HepG2 (cell line): ENCODE measurements around the gene UBE3D. TPM values are rescaled to one million over a fixed set of nuclear protein-coding genes. Genes with fewer than 3 reads are reported as not detected.

Experiments
- CEBPG ChIP-seq: IDR thresholded peaks from 2 replicates; pipeline ENCODE4 v1.6.1; 2016
- ELK4 ChIP-seq: sonication (generic); formaldehyde crosslinking; IDR thresholded peaks from 2 replicates; pipeline ENCODE4 v1.9.0; 2021; ENCODE audit warnings: missing genetic modification reagents, borderline replicate concordance
- HES4 ChIP-seq: sonication (generic); formaldehyde crosslinking; IDR thresholded peaks from 2 replicates; pipeline ENCODE4 v1.9.0; 2021; ENCODE audit warnings: mild to moderate bottlenecking, missing genetic modification reagents, borderline replicate concordance
- HNRNPH1 ChIP-seq: fragments of 200-400 bp; formaldehyde crosslinking; optimal IDR thresholded peaks from 2 replicates; pipeline ENCODE3; 2017; ENCODE audit warnings: mild to moderate bottlenecking, low read depth, low read length
- NR2F6 ChIP-seq, 2 experiments: IDR thresholded peaks; 2 replicates each; pipeline ENCODE4 v1.6.1; 2016; ENCODE audit warnings: antibody characterized with exemption in 1 of 2, mild to moderate bottlenecking in 1 of 2
- RBM39 ChIP-seq: fragments of 200-400 bp; formaldehyde crosslinking; IDR thresholded peaks from one replicate; pipeline ENCODE4 v1.6.1; 2018; ENCODE audit warnings: antibody characterized with exemption, mild to moderate bottlenecking, low read depth, low read length; ENCODE audit not compliant: poor library complexity, severe bottlenecking
- SRSF1 ChIP-seq: fragments of 200-400 bp; formaldehyde crosslinking; optimal IDR thresholded peaks from 2 replicates; pipeline ENCODE3; 2017; ENCODE audit warnings: mild to moderate bottlenecking, low read depth, low read length, moderate library complexity
- TOE1 ChIP-seq: sonication (generic); formaldehyde crosslinking; IDR thresholded peaks from 2 replicates; pipeline ENCODE4 v1.4.0; 2020; ENCODE audit warnings: mild to moderate bottlenecking, missing genetic modification reagents
- polyA plus RNA-seq, 8 experiments: library from polyadenylated mRNA; depleted of rRNA in 3 of 8; stranded (reverse) in 7 of 8; unstranded in 1 of 8; fragments of >200 nt; fragmentation: Illumina TruSeq in 4 of 8; extraction: Trizol in 4 of 8; gene quantifications; 2 replicates each; pipeline versions ENCODE4 v1.2.1 to v1.2.3, GENCODE V29; 2011 to 2016; ENCODE audit warnings: low read depth in 4 of 8, missing spikeins in 1 of 8, mixed read lengths in 1 of 8; ENCODE audit not compliant: insufficient read depth in 1 of 8
- total RNA-seq, 5 experiments: library from RNA; depleted of rRNA; stranded (reverse); fragments of >200 nt; fragmentation: Illumina TruSeq; extraction: Trizol; gene quantifications; 2 replicates each; pipeline ENCODE4 v1.2.3, GENCODE V29; 2016; ENCODE audit warnings: low read depth in 1 of 5
- TF ChIP-seq, protein P1 (sequence below): sonication (generic); formaldehyde crosslinking; IDR thresholded peaks from 2 replicates; pipeline ENCODE4 v1.4.0; 2020; ENCODE audit warnings: missing genetic modification reagents, mild to moderate bottlenecking, borderline replicate concordance
- TF ChIP-seq, protein P2 (sequence below): conservative IDR thresholded peaks from 2 replicates; pipeline ENCODE4 v1.6.1; 2018; ENCODE audit warnings: missing genetic modification reagents
- TF ChIP-seq, protein P3 (sequence below): sonication (generic); formaldehyde crosslinking; IDR thresholded peaks from 2 replicates; pipeline ENCODE4 v1.4.0; 2020; ENCODE audit warnings: missing genetic modification reagents

The UBE3D gene
- total and polyA plus RNA-seq, 2 of the 13 experiments (the other 11 are each of a cell fraction or from before 2014, with no cell fraction given) = 5.1 to 11.4 TPM

DNA sequence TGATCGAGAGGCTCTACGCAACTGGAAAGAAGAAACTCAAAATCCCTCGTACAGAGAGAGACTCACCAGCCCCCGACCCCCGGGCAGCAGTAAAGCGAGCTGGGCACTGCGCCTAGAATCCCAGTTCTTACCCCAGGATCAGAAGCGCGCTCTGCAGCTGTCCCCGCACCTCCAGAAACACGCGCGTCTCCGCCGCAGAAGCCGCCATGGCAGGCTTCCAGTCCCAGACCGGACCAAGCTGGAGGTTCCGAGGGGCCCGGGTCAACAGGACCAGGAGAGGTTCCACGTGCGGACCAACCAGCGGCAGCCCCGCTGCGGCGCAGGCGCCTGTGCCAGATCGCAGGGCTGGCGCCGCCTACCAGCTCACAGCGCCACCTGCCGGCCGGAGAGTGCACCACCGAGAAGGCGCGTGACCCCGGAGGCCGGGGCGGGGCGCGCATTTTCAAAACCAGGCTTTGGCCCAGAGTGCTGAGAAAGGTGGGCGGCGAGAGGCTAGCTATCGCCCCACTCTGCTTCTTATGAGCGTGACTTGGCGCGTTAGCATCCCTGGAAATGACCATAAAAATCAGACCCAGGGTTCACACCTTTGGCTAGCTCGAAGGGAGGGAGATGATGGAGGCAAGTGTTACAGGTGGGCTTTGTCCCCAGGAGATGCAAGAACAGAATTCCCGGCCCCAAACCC lies at the start of gene UBE3D (continued):
- TF ChIP-seq, protein P1, sequence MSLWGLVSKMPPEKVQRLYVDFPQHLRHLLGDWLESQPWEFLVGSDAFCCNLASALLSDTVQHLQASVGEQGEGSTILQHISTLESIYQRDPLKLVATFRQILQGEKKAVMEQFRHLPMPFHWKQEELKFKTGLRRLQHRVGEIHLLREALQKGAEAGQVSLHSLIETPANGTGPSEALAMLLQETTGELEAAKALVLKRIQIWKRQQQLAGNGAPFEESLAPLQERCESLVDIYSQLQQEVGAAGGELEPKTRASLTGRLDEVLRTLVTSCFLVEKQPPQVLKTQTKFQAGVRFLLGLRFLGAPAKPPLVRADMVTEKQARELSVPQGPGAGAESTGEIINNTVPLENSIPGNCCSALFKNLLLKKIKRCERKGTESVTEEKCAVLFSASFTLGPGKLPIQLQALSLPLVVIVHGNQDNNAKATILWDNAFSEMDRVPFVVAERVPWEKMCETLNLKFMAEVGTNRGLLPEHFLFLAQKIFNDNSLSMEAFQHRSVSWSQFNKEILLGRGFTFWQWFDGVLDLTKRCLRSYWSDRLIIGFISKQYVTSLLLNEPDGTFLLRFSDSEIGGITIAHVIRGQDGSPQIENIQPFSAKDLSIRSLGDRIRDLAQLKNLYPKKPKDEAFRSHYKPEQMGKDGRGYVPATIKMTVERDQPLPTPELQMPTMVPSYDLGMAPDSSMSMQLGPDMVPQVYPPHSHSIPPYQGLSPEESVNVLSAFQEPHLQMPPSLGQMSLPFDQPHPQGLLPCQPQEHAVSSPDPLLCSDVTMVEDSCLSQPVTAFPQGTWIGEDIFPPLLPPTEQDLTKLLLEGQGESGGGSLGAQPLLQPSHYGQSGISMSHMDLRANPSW (CRISPR knock-in tag) = peak; percentile 62; the same call in 1 of the 2 replicates
- no peak for TF ChIP-seq HNRNPH1
- TF ChIP-seq, protein P2, sequence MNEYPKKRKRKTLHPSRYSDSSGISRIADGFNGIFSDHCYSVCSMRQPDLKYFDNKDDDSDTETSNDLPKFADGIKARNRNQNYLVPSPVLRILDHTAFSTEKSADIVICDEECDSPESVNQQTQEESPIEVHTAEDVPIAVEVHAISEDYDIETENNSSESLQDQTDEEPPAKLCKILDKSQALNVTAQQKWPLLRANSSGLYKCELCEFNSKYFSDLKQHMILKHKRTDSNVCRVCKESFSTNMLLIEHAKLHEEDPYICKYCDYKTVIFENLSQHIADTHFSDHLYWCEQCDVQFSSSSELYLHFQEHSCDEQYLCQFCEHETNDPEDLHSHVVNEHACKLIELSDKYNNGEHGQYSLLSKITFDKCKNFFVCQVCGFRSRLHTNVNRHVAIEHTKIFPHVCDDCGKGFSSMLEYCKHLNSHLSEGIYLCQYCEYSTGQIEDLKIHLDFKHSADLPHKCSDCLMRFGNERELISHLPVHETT (CRISPR knock-in tag) = no peak; the same call in 1 of the 2 replicates
- peak; percentile 31; the same call in 1 of the 2 replicates for TF ChIP-seq NR2F6 (IDR thresholded peaks at IDR 0.05)
- peak; percentile 79 for TF ChIP-seq NR2F6 (CRISPR knock-in tag; IDR thresholded peaks at IDR 0.05)
- TF ChIP-seq TOE1 (CRISPR knock-in tag) = peak; percentile 43; the same call in 1 of the 2 replicates
- peak; percentile 16; the same call in 1 of the 2 replicates for TF ChIP-seq CEBPG
- peak; percentile 60 for TF ChIP-seq RBM39
- TF ChIP-seq, protein P3, sequence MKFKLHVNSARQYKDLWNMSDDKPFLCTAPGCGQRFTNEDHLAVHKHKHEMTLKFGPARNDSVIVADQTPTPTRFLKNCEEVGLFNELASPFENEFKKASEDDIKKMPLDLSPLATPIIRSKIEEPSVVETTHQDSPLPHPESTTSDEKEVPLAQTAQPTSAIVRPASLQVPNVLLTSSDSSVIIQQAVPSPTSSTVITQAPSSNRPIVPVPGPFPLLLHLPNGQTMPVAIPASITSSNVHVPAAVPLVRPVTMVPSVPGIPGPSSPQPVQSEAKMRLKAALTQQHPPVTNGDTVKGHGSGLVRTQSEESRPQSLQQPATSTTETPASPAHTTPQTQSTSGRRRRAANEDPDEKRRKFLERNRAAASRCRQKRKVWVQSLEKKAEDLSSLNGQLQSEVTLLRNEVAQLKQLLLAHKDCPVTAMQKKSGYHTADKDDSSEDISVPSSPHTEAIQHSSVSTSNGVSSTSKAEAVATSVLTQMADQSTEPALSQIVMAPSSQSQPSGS = peak; percentile 49; the same call in 1 of the 2 replicates
- TF ChIP-seq HES4 (CRISPR knock-in tag) = no peak
- TF ChIP-seq SRSF1 = no peak
- TF ChIP-seq ELK4 (CRISPR knock-in tag) = no peak
